Stimulated activated CD4-positive, alpha-beta T cell treated with anti-CD3 and anti-CD28 coated beads, Interleukin-2, amount 100 ng/mL, for 4 hours (primary cell): ENCODE results near the gene ELFN1.

Experiments used
- DNase-seq: peaks from one replicate; pipeline ENCODE4 v3.0.0-alpha.2; 2020; ENCODE audit warnings: low read depth

Gene ELFN1

GRCh38 chr7:1669954-1670893, at the start of gene ELFN1:
ELFN1 (plus strand) TSS chr7:1670277; CDS start chr7:1744597, 74,320 bp downstream.
- no peak for DNase-seq

GRCh38 chr7:1620835-1621234, 49.2 kb upstream of the ELFN1 start:
- DNase-seq = no peak

DNA sequence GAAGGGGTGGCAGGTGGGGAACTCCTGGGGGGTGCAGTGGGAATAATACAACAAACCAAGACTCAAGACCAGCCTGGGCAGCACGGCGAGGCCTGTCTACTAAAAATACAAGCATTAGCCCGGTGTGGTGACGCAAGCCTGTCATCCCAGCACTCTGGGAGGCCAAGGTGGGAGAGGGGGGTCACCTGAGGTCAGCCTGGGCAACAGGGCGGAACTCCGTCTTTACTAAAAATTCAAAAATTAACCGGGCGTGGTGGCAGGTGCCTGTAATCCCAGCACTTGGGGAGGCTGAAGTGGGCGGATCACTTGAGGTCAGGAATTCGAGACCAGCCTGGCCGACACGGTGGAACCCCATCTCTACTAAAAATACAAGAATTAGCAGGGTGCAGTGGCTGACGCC, 48.4 kb upstream of the ELFN1 start:
- no peak for DNase-seq

DNA sequence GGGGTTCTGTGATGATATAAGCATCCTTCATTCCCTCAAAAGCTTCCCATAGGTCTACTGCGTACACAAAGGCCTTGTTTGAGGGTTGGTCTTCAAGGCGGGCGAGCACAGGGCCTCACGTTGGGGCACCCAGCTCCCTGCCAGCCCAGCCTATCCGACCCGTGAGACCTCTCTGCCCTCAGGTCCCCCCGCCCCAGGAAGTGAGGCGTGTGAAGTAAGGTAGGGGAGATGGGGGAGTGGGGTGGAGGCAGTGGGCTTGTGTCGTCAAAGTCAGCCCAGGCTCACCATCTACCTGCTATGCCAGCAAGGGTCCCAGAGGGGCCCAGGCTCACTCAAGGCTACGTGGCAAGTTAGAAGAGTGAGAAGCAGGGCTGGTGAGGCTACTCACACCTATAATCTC, 47.6 kb upstream of the ELFN1 start:
- DNase-seq = no peak

GRCh38 chr7:1623810-1624209, 46.3 kb upstream of the ELFN1 start:
- no peak for DNase-seq

- no peak for DNase-seq
Measured at GRCh38 chr7:1624999-1625927, 44.8 kb upstream of the ELFN1 start.

DNA sequence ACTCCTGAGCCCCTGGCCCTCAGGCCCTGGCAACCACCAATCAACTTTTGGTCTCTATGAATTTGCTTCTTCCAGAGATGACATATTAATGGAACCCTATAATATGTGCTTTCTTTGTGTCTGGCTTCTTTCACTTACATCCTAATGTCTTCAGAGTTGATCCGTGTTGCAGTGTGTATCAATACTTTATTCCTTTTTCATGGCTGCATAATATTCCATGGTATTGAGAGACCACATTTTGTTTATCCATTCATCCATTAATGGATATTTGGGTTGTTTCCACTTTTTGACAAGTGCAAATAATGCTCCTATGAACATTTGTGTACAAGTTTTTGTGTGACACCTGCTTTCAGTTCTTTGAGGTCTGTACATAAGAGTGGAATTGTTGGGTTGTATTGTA, 43.3 kb upstream of the ELFN1 start:
- DNase-seq = no peak

- DNase-seq = no peak
Measured at GRCh38 chr7:1630700-1631336, 39.3 kb upstream of the ELFN1 start.

DNA sequence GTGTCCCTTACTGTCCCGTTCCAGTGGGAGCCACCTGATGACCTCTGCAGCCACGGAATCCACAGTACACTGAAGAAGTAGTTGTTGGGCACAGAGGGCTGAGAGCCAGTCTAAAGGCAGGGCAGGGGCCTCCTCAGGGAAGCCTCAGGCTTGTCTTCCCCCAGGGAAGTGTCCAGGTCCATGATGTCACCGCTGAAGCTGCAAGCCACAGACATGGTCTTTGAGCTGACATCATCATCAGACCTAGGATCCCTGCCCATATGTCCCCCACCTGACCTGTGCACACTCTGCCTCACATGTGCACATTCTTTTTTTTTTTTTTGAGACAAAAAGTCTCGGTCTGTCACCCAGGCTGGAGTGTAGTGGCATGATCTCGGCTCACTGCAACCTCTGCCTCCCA, 38.4 kb upstream of the ELFN1 start:
- no peak for DNase-seq

DNA sequence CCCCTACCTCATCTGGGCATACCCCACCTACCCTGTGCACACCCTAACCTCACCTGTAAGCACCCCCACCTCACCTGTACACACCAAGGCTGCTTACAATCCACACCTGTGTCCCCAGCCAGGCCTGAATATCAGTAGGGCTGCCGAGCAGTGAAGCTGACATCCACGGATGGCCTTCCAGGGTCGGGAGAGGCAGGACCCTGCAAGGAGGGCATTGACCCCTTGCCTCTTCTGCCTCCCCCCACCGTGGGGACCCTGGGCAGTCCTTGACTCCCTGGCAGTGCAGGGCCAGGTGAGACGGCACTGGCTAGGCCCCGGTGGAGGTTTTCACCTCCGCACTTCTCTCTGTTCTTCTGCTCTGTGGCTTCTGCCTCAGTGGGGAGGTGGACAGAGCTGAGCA, 37.6 kb upstream of the ELFN1 start:
- no peak for DNase-seq

GRCh38 chr7:1632916-1633785, 36.9 kb upstream of the ELFN1 start:
- DNase-seq = no peak

- DNase-seq = no peak
Measured at GRCh38 chr7:1635401-1635800, 34.7 kb upstream of the ELFN1 start.

DNA sequence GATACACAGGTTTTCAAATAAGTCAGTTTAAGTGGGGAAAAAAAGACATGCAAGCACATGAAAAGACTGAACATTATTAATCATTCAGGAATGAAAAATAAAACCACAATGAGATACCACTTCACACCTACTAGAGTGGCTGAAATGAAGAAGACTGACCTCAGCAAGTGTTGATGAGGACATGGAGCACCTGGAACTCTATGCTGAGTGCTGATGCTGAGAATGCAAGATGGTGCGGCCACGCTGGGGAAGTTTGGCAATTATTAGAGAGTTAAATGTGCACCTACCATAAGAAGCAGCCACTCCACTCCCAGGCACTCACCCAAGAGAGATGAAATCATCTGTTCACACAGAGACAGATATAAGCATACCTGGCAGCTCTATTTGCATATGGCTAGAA, 32.9 kb upstream of the ELFN1 start:
- no peak for DNase-seq

- no peak for DNase-seq
Measured at GRCh38 chr7:1638215-1638661, 31.8 kb upstream of the ELFN1 start.

DNA sequence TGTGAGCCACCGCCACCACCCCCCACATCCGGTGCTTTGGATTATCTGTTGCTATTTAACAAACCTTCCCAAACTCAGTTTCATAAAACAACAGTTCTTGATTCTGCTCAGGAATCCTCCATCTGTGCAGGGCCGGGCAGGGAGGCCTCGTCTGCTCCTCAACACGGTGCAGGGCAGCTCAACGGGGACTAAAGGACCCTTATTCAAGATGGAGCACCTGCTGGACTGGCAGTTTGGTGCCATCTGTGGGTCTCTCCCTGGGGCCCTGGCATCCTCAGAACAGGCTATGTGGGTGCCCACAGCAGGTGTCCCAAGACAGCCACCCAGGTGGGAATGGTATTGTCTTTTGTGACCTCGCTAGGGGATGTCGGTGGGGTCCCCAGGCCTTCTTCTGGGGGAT, 31.0 kb upstream of the ELFN1 start:
- no peak for DNase-seq

DNA sequence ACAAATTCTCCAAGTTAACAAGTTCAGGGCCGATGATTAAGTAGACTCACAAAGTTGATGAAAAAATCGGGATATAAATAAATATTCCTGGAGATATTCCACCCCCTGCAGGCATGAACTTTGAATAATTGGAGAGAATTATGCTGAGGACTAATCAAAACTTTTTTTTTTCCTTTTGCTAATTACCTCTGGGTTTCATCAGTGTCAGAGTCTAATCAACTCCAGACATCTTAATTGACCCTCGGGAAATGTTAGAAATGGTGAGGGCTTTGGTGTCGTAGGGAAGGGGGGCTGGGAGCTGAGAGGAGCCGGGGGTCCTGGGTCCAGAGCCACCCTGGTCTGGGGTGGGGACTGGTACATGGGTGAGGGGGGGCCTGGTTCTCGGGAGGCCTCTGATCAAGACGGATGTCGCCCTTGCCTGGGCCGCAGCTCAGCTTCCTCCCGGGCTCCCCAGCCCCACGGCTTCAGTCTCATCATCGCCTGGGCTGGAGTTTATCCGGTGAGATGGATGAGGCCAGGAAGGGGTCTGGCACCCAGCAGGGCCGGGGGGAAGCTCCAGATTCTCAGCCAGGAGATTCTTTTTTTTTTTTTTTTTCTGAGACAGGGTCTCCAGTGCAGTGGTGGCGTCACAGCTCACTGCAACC, 30.4 kb upstream of the ELFN1 start:
- DNase-seq = no peak

DNA sequence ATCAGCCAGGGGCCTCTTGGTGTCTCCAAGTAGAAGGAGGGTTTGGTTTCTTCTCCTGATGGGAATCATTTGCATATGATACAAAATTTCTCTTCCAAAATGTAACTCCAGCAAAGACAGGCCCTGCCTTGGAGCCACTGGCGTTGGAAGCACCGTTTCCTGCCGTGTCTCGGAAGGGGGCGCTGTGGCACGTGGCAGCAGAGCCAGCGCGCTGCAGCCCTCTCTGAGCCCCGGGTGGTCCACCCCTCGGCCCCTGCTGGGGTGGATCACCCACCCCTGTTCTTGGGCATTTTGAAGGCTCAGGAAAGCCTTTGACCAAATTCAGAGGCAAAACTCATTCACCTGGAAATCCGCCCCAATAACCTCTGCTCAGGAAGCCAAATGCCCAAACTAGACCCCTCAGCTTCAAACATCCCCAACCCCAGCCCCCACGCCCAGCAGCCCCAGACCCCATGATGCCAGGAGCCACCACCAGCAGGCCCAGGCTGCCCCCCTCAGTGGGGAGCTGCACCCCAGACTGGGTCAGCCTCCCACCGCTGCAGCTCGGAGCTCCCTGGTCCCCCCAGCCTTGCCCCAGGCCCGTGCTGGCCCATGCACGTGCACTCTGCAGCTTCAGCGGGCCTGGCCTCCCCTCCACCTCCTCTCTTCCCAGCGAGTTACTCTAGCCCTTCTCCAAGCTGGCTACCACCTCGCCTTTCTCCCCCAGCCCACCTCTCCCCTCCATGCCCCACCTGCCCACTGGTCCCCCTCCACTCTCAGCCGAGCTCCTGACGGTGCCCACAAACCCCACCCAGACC, 29.5 kb upstream of the ELFN1 start:
- no peak for DNase-seq

GRCh38 chr7:1641173-1641572, 28.9 kb upstream of the ELFN1 start:
- DNase-seq = no peak

- no peak for DNase-seq
Measured at GRCh38 chr7:1641661-1642260, 28.3 kb upstream of the ELFN1 start.
